Stimulated activated CD4-positive, alpha-beta T cell treated with anti-CD3 and anti-CD28 coated beads, Interleukin-1b, Interleukin-23, amount 100 ng/mL, for 24 hours (primary cell): ENCODE data around the gene PFDN4.

Experiments
- DNase-seq, 4 experiments: peaks; one replicate each; pipeline ENCODE4 v3.0.0-alpha.2; 2020; ENCODE audit warnings: low read depth in 4 of 4, low spot score in 1 of 4

PFDN4 gene, protein sequence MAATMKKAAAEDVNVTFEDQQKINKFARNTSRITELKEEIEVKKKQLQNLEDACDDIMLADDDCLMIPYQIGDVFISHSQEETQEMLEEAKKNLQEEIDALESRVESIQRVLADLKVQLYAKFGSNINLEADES

GRCh38 chr20:54207743-54208547 is at the start of gene PFDN4:
PFDN4 (plus strand) TSS chr20:54208087; CDS start chr20:54208101, 14 bp downstream.
- peak; percentile 42 to 77 (median 58) for DNase-seq

- DNase-seq = no peak
Observed at GRCh38 chr20:54158226-54158625, 49.7 kb upstream of the PFDN4 start.

GRCh38 chr20:54158856-54159418 is 49.0 kb upstream of the PFDN4 start:
- DNase-seq = no peak

DNA sequence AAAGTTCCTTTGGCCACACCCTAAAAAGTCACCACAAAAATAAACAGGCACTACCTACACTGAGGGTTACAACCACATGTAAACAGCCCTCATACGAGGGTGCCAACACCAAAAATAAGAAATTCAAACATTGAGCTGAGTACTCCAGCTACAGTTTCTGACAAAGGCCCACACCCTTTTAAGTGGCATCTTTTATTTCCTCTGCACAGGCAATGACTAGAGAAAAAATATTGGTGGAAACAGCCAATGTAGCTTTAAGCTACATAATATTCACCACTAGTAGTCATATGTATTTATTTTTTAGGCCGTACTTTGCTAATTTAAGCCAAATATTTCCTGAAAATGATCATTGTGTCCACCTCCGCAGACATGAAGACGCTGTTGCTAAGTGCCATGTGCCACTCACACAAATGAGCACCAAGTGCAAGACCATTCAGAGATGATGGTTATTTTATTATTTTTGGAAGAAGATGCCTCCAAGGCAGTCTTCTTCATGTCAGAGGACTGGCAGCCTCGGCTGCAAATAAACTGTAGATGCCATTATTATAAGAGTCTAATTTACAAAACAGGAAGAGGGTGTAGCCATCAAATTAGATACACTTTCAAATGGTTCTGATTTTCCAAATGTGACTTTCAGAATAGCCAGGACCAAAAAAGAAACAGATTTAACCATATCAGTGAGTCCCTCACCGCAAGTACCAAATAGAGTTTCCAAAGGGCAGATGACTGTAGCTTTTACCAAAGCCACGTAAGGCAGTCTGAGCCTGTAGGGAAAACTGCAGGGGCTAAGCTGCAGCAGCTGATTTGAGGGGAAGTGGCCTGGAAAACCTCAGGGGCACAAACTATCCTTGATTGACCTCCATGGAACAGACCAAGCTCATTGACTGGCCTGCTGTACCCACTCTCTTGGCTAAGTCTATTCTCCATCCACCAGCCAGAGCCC is 47.6 kb upstream of the PFDN4 start:
- DNase-seq = no peak

DNA sequence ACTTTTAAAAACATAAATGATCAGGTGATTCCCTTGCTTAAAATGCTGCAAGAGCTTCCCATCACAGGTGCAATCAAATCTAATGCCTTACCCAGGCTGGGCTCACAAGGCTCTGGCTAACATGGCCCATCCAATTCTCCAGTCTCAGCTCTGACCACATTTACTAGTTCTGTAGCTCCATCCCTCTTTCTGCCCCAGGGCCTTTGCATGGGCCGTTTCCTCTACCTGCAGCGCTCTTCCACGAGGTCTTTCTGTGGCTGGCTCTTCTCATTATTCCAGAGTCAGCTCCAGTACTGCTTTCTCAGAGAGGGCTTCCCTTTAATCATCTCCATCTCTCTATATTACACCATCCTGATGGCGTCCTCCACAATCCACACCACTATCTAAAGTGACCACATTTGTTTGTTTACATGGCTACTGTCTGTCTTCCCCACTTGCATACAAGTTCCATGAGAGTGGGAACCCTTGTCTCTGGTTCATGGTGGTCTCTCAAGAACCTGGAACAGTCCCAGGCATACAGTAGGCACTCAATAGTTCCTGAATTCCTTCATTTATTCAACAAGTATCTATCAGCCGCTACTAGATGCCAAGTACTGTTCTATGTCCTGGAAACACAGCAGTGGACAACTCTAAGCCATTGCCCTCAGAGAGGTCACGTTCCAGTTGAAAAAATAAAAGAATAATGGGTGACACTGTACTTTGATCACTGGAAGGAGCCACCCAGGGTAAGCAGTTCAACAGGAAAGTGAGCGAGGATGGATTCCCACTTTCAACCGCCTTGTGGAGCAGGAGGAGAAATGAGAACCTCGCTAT is 46.7 kb upstream of the PFDN4 start:
- DNase-seq = no peak

DNA sequence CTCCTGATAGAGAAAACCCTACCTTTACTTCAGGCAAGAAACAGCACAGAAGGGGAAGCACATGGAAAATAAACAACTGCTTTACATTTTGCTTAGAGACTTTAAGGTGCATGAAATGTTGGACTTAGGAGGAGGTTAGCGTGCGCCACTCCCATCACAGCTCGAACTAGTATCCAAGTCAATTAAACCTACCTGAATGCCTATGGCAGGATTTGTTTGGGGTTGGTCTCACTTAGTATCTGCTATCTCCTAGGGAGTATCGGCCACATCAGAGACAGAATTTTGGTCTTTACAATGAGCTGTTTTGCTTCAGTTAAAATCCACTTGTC is 46.1 kb upstream of the PFDN4 start:
- no peak for DNase-seq

- DNase-seq = no peak
Observed at GRCh38 chr20:54162378-54163009, 45.4 kb upstream of the PFDN4 start.

GRCh38 chr20:54163402-54163801 is 44.5 kb upstream of the PFDN4 start:
- DNase-seq = no peak

DNA sequence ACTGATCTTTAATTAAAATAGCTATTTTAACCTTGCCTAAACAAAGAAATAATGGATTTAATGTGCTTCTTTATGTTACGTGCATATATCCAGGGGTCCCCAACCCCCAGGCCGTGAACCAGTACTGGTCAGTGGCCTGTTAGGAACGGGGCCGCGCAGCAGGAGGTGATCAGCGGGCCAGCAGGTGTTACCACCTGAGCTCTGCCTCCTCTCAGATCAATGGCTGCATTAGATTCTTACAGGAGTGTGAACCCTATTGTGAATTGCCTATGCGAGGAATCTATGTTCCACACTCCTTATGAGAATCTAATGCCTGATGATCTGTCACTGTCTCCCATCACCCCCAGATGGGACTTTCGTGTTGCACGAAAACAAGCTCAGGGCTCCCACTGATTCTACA is 42.9 kb upstream of the PFDN4 start:
- no peak for DNase-seq

DNA sequence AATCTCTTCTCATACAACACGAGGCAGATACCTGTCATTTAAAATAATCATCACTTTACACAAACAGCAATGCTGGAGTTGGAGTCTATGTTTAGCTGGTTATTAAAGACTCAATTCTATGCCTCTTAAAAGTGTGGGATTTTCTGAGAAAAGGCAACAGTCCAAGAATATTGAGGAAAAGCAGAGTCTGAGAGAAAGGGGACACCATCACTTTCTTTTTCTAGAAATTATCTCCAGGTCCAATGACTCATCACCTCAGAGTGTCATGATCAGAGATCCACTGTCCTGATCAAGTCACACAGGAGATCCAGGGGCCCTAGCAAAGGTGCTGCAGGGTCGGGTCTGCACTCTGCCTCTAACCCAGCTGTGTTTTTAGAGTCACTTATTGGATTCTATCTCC is 42.1 kb upstream of the PFDN4 start:
- DNase-seq = no peak

DNA sequence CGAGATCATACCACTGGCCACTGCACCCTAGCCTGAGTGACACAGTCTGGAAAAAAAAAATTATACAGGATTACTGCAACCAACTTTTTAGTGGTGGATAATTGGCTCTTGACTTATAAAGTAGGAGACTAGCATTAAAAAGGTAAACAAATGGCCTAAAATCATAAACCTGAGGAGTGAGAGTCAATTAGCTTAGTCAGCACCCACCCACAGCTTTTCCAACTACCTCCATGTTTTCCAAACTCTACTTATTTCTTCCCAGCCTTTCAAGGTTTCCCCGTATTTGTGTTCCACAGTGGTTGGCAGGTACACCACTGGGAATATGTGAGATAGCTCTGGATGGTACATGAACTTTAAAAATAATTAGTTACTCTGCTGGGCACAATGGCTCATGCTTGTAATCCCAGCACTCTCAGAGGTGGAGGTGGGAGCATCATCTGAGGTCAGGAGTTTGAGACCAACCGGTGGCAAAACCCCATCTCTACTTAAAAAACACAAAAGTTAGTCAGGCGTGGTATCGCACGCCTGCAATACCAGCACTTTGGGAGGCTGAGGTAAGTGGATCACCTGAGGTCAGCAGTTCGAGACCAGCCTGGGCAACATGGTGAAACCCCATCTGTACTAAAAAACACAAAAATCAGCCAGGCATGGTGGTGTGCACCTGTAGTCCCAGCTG is 40.8 kb upstream of the PFDN4 start:
- no peak for DNase-seq

DNA sequence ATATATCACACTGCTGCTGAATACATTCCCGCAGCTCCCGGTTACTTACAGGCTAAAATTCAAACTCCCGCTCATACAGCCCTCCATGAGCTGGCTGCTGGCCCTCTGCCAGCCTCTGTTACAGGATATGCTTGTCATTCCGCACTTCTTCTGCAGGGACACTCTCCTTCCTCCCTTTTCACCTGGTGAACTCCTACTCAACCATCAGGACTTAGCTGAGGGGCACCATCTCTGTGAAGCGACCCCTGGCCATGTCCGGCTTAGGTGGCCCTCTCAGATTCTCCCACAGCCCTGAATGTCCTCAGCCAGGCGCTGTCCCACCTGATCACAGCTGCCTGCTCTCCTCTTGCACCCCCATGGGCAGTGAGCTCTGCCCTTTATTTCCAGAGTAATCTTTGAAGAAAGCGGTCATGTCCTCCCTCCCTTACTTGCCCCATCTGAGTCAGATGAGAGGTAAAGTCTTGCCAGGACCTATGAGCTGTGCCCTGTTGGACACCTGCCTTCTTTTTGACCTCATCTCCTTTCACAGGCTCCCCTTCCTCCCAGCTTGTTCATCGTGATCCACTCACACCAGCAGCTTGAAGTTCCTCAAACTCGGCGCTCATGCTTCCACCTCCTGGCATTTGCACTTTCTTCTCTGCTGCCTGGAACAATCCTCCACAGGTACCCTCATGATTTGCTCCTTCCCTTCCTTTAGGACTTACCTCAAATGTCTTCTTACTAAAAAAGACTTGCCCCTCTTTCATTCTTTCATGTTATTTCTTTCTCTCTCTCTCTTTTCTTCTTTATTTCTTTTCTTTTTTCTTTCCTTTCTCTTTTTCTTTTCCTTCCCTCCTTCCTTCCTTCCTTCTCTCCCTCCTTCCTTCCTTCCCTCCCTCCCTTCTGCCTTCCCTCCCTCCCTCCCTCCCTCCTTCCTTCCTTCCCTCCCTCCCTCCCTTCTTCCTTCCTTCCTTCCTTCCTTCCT is 39.7 kb upstream of the PFDN4 start:
- no peak for DNase-seq

- no peak for DNase-seq
Observed at GRCh38 chr20:54168961-54169862, 38.7 kb upstream of the PFDN4 start.

DNA sequence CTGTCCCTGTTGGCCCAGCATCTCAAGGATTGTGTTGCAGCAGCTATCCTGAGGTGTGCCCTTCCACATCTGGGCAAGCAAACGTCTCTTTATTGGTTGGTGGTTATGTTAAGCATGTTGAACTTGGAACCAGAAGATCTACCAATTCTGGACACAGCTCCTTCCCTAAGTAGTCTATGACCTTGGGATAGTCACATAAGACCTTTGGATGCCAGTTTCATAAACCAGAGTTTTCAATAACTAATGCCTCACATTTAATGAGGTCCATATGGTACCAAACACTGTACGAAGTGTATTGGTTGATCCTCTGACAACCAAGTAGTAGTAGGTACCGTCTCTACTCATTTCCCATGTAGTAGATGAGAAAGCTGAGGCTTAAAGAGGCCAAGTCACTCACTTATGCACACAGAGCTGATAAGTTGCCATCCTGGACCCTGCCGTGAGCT is 37.8 kb upstream of the PFDN4 start:
- no peak for DNase-seq

DNA sequence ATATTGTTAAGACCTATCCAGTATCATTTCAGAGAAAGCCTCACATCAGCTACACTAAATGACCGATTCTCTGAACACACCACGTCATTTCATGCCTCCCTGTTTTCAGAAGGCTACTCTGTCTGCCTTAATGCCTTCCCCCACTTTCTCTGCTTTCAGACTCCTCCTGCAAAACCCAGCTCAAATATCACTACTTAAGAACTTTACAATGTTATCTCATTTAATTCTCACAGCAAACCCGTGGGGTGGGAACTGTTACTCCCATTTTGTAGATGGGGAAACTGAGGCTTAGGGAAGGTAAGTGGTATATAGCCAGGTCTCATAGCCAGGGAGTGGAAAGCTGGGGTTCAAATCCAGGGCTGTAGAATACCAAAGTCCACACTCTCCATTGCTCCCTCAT is 36.9 kb upstream of the PFDN4 start:
- DNase-seq = no peak

- DNase-seq = no peak
Observed at GRCh38 chr20:54172532-54172855, 35.4 kb upstream of the PFDN4 start.

GRCh38 chr20:54172856-54173652 is 34.8 kb upstream of the PFDN4 start:
- DNase-seq = no peak
